Keratinocyte (primary cell): Measurements from ENCODE around the gene DDX27. TPM values are rescaled to one million over a fixed set of nuclear protein-coding genes. Genes with fewer than 3 reads are reported as not detected.

Source experiments
- DNase-seq: peaks from one replicate; pipeline ENCODE4 v3.0.0-alpha.2; 2011; ENCODE audit warnings: low read depth, missing footprints, low spot score
- FAIRE-seq: peaks from 2 replicates; lab custom pipeline; 2011; peaks lifted over from hg19 to GRCh38; lab: Jason Lieb, UNC
- H2AFZ ChIP-seq: 2 replicates; pipeline ENCODE4 v1.6.0; 2012; ENCODE audit warnings: low read length, control low read depth, inconsistent platforms; ENCODE audit not compliant: control insufficient read depth
- H3K27ac ChIP-seq: 2 replicates; pipeline ENCODE4 v1.5.1; 2011; ENCODE audit warnings: low read length; ENCODE audit not compliant: control insufficient read depth, insufficient read depth
- H3K27me3 ChIP-seq: 3 replicates; pipeline ENCODE4 v1.6.0; 2011; ENCODE audit warnings: low read length; ENCODE audit not compliant: control insufficient read depth, insufficient read depth; ENCODE audit errors: extremely low read depth
- H3K36me3 ChIP-seq, 2 experiments: 2 replicates in 1 of 2; 3 replicates in 1 of 2; pipeline ENCODE4 v1.5.1; 2011; ENCODE audit warnings: low read length in 2 of 2, mild to moderate bottlenecking in 1 of 2; ENCODE audit not compliant: control insufficient read depth in 2 of 2, insufficient read depth in 2 of 2; ENCODE audit errors: extremely low read depth in 1 of 2
- H3K4me1 ChIP-seq: 3 replicates; pipeline ENCODE4 v1.5.1; 2011; ENCODE audit warnings: low read length; ENCODE audit not compliant: control insufficient read depth, insufficient read depth; ENCODE audit errors: extremely low read depth
- H3K4me2 ChIP-seq: 3 replicates; pipeline ENCODE4 v1.6.0; 2011; ENCODE audit warnings: low read depth, low read length; ENCODE audit not compliant: control insufficient read depth, insufficient read depth; ENCODE audit errors: extremely low read depth
- H3K4me3 ChIP-seq, 3 experiments: fragments of 200-600 bp in 1 of 3; sonication (generic) in 1 of 3; 2 replicates in 2 of 3; 3 replicates in 1 of 3; pipeline ENCODE4 v1.5.1; 2011 to 2016; ENCODE audit warnings: low read length in 3 of 3, mild to moderate bottlenecking in 3 of 3, control low read depth in 2 of 3, inconsistent platforms in 1 of 3, low read depth in 1 of 3, mixed read lengths in 1 of 3, mixed run types in 1 of 3, moderate library complexity in 1 of 3; ENCODE audit not compliant: control insufficient read depth in 2 of 3, insufficient read depth in 2 of 3; ENCODE audit errors: extremely low read depth in 1 of 3
- H3K79me2 ChIP-seq: 2 replicates; pipeline ENCODE4 v1.6.0; 2012; ENCODE audit warnings: low read length; ENCODE audit not compliant: control insufficient read depth, insufficient read depth
- H3K9ac ChIP-seq: 3 replicates; pipeline ENCODE4 v1.6.0; 2011; ENCODE audit warnings: low read length; ENCODE audit not compliant: control insufficient read depth, insufficient read depth; ENCODE audit errors: extremely low read depth
- H3K9me1 ChIP-seq: 3 replicates; pipeline ENCODE4 v1.6.0; 2011; ENCODE audit warnings: low read length; ENCODE audit not compliant: control insufficient read depth, insufficient read depth; ENCODE audit errors: extremely low read depth
- H3K9me3 ChIP-seq: 2 replicates; pipeline ENCODE4 v1.5.1; 2012; ENCODE audit warnings: low read depth, low read length; ENCODE audit not compliant: control insufficient read depth
- H4K20me1 ChIP-seq: 3 replicates; pipeline ENCODE4 v1.6.0; 2011; ENCODE audit warnings: low read length; ENCODE audit not compliant: control insufficient read depth, insufficient read depth; ENCODE audit errors: extremely low read depth
- EZH2 ChIP-seq: IDR thresholded peaks from one replicate; pipeline ENCODE4 v1.6.1; 2012; ENCODE audit warnings: inconsistent platforms, mild to moderate bottlenecking, low read length, moderate library complexity
- dilution Hi-C: fragments of 300-500 bp; cut with MboI; formaldehyde crosslinking; loops from one replicate; pipeline ENCODE4 v1.7.0; 2020; ENCODE audit warnings: low sequenced_read_pairs; ENCODE audit not compliant: extremely low pct_ligation_motif_present
- polyA plus RNA-seq, 5 experiments: library from polyadenylated mRNA; depleted of rRNA in 3 of 5; stranded (reverse) in 3 of 5; stranded (forward) in 1 of 5; unstranded in 1 of 5; fragments of >200 nt; gene quantifications; 1 replicate in 1 of 5; 2 replicates in 3 of 5; 3 replicates in 1 of 5; pipeline versions ENCODE4 v1.2.1 to v1.2.3, GENCODE V29; 2011 to 2012; ENCODE audit warnings: missing spikeins in 2 of 5, low read depth in 1 of 5, low replicate concordance in 1 of 5
- TF ChIP-seq, protein P1 (sequence below), 3 experiments: IDR thresholded peaks in 1 of 3; conservative IDR thresholded peaks in 1 of 3; optimal IDR thresholded peaks in 1 of 3; 2 replicates in 2 of 3; 3 replicates in 1 of 3; pipeline versions ENCODE3 to v1.5.1; 2011; ENCODE audit warnings: low read length in 3 of 3, mild to moderate bottlenecking in 3 of 3, moderate library complexity in 2 of 3, control low read depth in 1 of 3, inconsistent platforms in 1 of 3; ENCODE audit not compliant: insufficient read depth in 2 of 3; ENCODE audit errors: extremely low read depth in 1 of 3

The DDX27 gene
- polyA plus RNA-seq, 1 donor (not counting 4 experiments of a cell fraction or from before 2014, with no cell fraction given): 34.5 TPM

DNA sequence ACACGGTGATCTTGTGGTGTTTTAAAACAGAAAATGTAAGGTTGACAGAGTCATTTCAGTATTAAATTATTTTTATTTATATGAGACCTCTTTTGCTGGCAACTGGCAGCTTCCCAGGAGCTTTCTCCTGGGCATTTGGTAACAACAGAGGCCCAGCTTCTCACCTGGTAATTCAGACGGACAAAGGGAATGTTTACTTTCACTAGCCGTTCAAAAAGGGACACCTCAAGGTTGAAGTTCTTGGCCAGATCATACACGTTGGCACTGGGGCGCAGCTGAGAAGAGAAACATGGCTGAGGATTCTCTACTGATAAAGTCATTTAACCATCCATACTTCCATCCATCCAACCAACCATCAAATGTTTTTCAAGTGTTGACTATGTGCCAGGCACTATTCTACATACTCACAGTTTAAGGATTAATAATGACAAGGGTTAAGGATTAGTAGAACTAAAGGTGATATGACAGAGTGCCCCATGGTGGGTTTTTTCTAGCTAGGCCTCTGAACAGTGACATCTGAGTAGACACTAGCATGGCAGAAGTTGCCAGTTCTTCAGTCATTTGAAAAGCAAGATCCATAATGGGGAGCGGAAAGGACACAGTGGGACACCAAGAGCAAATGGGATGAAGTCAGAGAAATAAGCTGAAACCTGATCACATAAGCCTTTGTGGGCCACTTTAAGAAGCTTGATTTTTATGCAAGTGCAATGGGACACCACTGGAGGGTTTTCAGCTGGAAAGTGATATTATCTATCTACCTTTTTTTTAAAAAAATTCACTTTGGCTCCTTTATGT is 33.5 kb downstream of the DDX27 start:
- H3K27ac ChIP-seq: no peak overlapping the region
- H4K20me1 ChIP-seq: peaks cover 8% of the 10 kb centered on the region
- FAIRE-seq: no peak

GRCh38 chr20:49256261-49256660 is 37.0 kb downstream of the DDX27 start:
- H3K27ac ChIP-seq: no peak overlapping the region
- dilution Hi-C loops: no loop called here
- DNase-seq: no peak

More for the DNA sequence above, 33.5 kb downstream of the DDX27 start:
- no peak overlapping the region for H2AFZ ChIP-seq
- no peak overlapping the region for H3K9ac ChIP-seq
- H3K27me3 ChIP-seq: no peaks in the 10 kb centered on the region
- H3K79me2 ChIP-seq: no peaks in the 10 kb centered on the region
- TF ChIP-seq, protein P1, sequence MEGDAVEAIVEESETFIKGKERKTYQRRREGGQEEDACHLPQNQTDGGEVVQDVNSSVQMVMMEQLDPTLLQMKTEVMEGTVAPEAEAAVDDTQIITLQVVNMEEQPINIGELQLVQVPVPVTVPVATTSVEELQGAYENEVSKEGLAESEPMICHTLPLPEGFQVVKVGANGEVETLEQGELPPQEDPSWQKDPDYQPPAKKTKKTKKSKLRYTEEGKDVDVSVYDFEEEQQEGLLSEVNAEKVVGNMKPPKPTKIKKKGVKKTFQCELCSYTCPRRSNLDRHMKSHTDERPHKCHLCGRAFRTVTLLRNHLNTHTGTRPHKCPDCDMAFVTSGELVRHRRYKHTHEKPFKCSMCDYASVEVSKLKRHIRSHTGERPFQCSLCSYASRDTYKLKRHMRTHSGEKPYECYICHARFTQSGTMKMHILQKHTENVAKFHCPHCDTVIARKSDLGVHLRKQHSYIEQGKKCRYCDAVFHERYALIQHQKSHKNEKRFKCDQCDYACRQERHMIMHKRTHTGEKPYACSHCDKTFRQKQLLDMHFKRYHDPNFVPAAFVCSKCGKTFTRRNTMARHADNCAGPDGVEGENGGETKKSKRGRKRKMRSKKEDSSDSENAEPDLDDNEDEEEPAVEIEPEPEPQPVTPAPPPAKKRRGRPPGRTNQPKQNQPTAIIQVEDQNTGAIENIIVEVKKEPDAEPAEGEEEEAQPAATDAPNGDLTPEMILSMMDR (optimal IDR thresholded peaks at IDR 0.05 in 1 of 3, IDR thresholded peaks at IDR 0.05 in 1 of 3, conservative IDR thresholded peaks at IDR 0.05 in 1 of 3; ENCODE audit: extremely low read depth in 1 of 3, insufficient read depth in 2 of 3, low read length in 3 of 3): no peak
- TF ChIP-seq EZH2: no peak
- no peaks in the 10 kb centered on the region for H3K4me1 ChIP-seq
- no peak overlapping the region for H3K4me3 ChIP-seq
- no peak overlapping the region for H3K4me2 ChIP-seq
- dilution Hi-C loops: no loop called here
- peaks cover 55 to 57% of the 10 kb centered on the region in 2 experiments for H3K36me3 ChIP-seq
- DNase-seq: no peak
- no peaks in the 10 kb centered on the region for H3K9me3 ChIP-seq
- no peaks in the 10 kb centered on the region for H3K9me1 ChIP-seq

More at GRCh38 chr20:49256261-49256660, 37.0 kb downstream of the DDX27 start:
- Histone ChIP-seq H3K9me1 (no peaks in the 10 kb centered on the region), H4K20me1 (no peaks in the 10 kb centered on the region), H3K4me2 (no peak overlapping the region), H3K79me2 (no peaks in the 10 kb centered on the region), H2AFZ (no peak overlapping the region), H3K4me1 (no peaks in the 10 kb centered on the region), H3K9ac (no peak overlapping the region), H3K27me3 (no peaks in the 10 kb centered on the region), H3K36me3 (peaks cover 45 to 55% of the 10 kb centered on the region in 2 experiments), H3K9me3 (no peaks in the 10 kb centered on the region), H3K4me3 (no peak overlapping the region)
- TF ChIP-seq, protein P1 (optimal IDR thresholded peaks at IDR 0.05 in 1 of 3, IDR thresholded peaks at IDR 0.05 in 1 of 3, conservative IDR thresholded peaks at IDR 0.05 in 1 of 3; ENCODE audit: extremely low read depth in 1 of 3, insufficient read depth in 2 of 3, low read length in 3 of 3): no peak
- TF ChIP-seq EZH2: no peak
- FAIRE-seq: no peak
